GM18867 (cell line): ENCODE measurements around the gene ACOX2.
"Not testable (repeated sequence)": the region's sequence is repeated elsewhere in the genome, so short reads cannot be mapped to it uniquely, and the experiment has no call there.

ENCODE experiments used
- ATAC-seq: cut with Tn5 transposase; IDR thresholded peaks from one replicate; pipeline ENCODE4 v1.9.1; 2021; ENCODE audit warnings: mild to moderate bottlenecking, moderate library complexity; ENCODE audit not compliant: unreplicated experiment

Gene ACOX2

GRCh38 chr3:58535531-58536500, 1.2 kb downstream of the ACOX2 start:
- ATAC-seq: no peak

- ATAC-seq: no peak
Observed at GRCh38 chr3:58534592-58535494, 2.1 kb downstream of the ACOX2 start.

- ATAC-seq: peak; percentile 95
Observed at GRCh38 chr3:58532794-58533220, 4.2 kb downstream of the ACOX2 start.

- ATAC-seq: no peak
Observed at GRCh38 chr3:58531956-58532355, 5.0 kb downstream of the ACOX2 start.

- no peak for ATAC-seq
Observed at GRCh38 chr3:58531555-58531954, 5.4 kb downstream of the ACOX2 start.

GRCh38 chr3:58530354-58530865, 6.6 kb downstream of the ACOX2 start:
- ATAC-seq: no peak

- ATAC-seq: no peak
Observed at GRCh38 chr3:58529516-58530353, 7.3 kb downstream of the ACOX2 start.

GRCh38 chr3:58528629-58529028, 8.4 kb downstream of the ACOX2 start:
- no peak for ATAC-seq

- ATAC-seq: not testable (repeated sequence)
Observed at GRCh38 chr3:58527440-58527839, 9.6 kb downstream of the ACOX2 start.

- no peak for ATAC-seq
Observed at GRCh38 chr3:58526515-58526957, 10.5 kb downstream of the ACOX2 start.

- no peak for ATAC-seq
Observed at GRCh38 chr3:58524326-58524888, 12.6 kb downstream of the ACOX2 start.

- no peak for ATAC-seq
Observed at GRCh38 chr3:58522759-58523425, 14.1 kb downstream of the ACOX2 start.

GRCh38 chr3:58521917-58522631, 14.9 kb downstream of the ACOX2 start:
- ATAC-seq: no peak

- no peak for ATAC-seq
Observed at GRCh38 chr3:58521336-58521670, 15.7 kb downstream of the ACOX2 start.

- ATAC-seq: no peak
Observed at GRCh38 chr3:58520403-58521335, 16.3 kb downstream of the ACOX2 start.

GRCh38 chr3:58519668-58520402, 17.2 kb downstream of the ACOX2 start:
- ATAC-seq: no peak

- ATAC-seq: no peak
Observed at GRCh38 chr3:58518291-58518789, 18.6 kb downstream of the ACOX2 start.
